ENCODE measurements around the gene PGAP1. TPM values are rescaled to one million over a fixed set of nuclear protein-coding genes. Genes with fewer than 3 reads are reported as not detected.

PGAP1 gene
- total and polyA plus RNA-seq, 2 donors (not counting 1 experiment from before 2014, with no cell fraction given): 0.25 to 21.8 TPM

- no peak for TF ChIP-seq EZH2 (IDR thresholded peaks at IDR 0.05; ENCODE audit: borderline replicate concordance, insufficient read depth, low read depth, low read length, poor library complexity, severe bottlenecking)
- TF ChIP-seq, protein P1, sequence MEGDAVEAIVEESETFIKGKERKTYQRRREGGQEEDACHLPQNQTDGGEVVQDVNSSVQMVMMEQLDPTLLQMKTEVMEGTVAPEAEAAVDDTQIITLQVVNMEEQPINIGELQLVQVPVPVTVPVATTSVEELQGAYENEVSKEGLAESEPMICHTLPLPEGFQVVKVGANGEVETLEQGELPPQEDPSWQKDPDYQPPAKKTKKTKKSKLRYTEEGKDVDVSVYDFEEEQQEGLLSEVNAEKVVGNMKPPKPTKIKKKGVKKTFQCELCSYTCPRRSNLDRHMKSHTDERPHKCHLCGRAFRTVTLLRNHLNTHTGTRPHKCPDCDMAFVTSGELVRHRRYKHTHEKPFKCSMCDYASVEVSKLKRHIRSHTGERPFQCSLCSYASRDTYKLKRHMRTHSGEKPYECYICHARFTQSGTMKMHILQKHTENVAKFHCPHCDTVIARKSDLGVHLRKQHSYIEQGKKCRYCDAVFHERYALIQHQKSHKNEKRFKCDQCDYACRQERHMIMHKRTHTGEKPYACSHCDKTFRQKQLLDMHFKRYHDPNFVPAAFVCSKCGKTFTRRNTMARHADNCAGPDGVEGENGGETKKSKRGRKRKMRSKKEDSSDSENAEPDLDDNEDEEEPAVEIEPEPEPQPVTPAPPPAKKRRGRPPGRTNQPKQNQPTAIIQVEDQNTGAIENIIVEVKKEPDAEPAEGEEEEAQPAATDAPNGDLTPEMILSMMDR (IDR thresholded peaks at IDR 0.05): no peak
- H3K27ac Mint-ChIP-seq: no peak overlapping the region
Observed at GRCh38 chr2:196853301-196854087, 73.0 kb downstream of the PGAP1 start.

GRCh38 chr2:196851088-196851487, 75.4 kb downstream of the PGAP1 start:
- Histone ChIP-seq H3K4me1 (ENCODE audit: control insufficient read depth in 2 of 2, insufficient read depth in 2 of 2, low read length in 2 of 2) (no peaks in the 10 kb centered on the region), H3K9me3 (ENCODE audit: control extremely low read depth in 1 of 3, control insufficient read depth in 2 of 3, insufficient read depth in 1 of 3, low read length in 2 of 3) (no peaks in the 10 kb centered on the region), H3K36me3 (replicated peaks in 1 of 2; ENCODE audit: control extremely low read depth in 1 of 2, control insufficient read depth in 1 of 2, extremely low read depth in 1 of 2, insufficient read depth in 2 of 2, low read length in 1 of 2) (no peaks in the 10 kb centered on the region), H4K20me1 (ENCODE audit: control insufficient read depth, insufficient read depth, low read length, poor library complexity, severe bottlenecking) (no peaks in the 10 kb centered on the region), H3K27ac (ENCODE audit: low read length in 2 of 2) (no peak overlapping the region), H2AFZ (ENCODE audit: insufficient read depth, low read depth, low read length, poor library complexity, severe bottlenecking) (no peak overlapping the region), H3K4me2 (replicated peaks; ENCODE audit: low read depth, low read length, poor library complexity, severe bottlenecking) (no peak overlapping the region), H3K9ac (ENCODE audit: low read length) (no peak overlapping the region), H3K27me3 (replicated peaks in 1 of 4; ENCODE audit: control extremely low read depth in 1 of 4, control insufficient read depth in 3 of 4, insufficient read depth in 4 of 4, low read length in 3 of 4) (no peaks in the 10 kb centered on the region), H3K79me2 (ENCODE audit: control insufficient read depth, insufficient read depth, low read length) (no peaks in the 10 kb centered on the region), H3K4me3 (ENCODE audit: control extremely low read depth in 1 of 5, extremely low read depth in 1 of 5, insufficient read depth in 1 of 5, low read depth in 2 of 5, low read length in 4 of 5) (no peak overlapping the region)
- Mint-ChIP-seq H3K27ac (no peak overlapping the region), H3K27me3 (no peaks in the 10 kb centered on the region), H3K9me3 (ENCODE audit: insufficient read depth) (no peaks in the 10 kb centered on the region), H3K4me1 (no peaks in the 10 kb centered on the region), H3K4me3 (no peak overlapping the region)
- no peak for TF ChIP-seq EZH2 (IDR thresholded peaks at IDR 0.05; ENCODE audit: borderline replicate concordance, insufficient read depth, low read depth, low read length, poor library complexity, severe bottlenecking)
- TF ChIP-seq, protein P1 (IDR thresholded peaks at IDR 0.05): no peak
- POLR2A ChIA-PET: no interaction called here
- WGBS (ENCODE audit: insufficient coverage): 83% methylated on average over 1 of the region's 1 CpG
- intact Hi-C loops (cut with micrococcal nuclease): no loop called here
- CTCF ChIA-PET: no interaction called here
- no peak for DNase-seq
- ATAC-seq (ENCODE audit: low read depth): no peak

More at GRCh38 chr2:196853301-196854087, 73.0 kb downstream of the PGAP1 start:
- H3K27me3 ChIP-seq (replicated peaks in 1 of 4; ENCODE audit: control extremely low read depth in 1 of 4, control insufficient read depth in 3 of 4, insufficient read depth in 4 of 4, low read length in 3 of 4): no peaks in the 10 kb centered on the region
- Mint-ChIP-seq H3K4me1 (no peaks in the 10 kb centered on the region), H3K27me3 (no peaks in the 10 kb centered on the region), H3K4me3 (no peak overlapping the region), H3K9me3 (ENCODE audit: insufficient read depth) (no peaks in the 10 kb centered on the region)
- H3K4me2 ChIP-seq (replicated peaks; ENCODE audit: low read depth, low read length, poor library complexity, severe bottlenecking): no peak overlapping the region
- ChIA-PET POLR2A (no interaction called here), CTCF (interaction anchor here (0.7 kb wide), 1 partner anchor 33 kb away, joined by 6 read pairs; no protein-coding TSS in a partner anchor)
- no peaks in the 10 kb centered on the region for H3K4me1 ChIP-seq (ENCODE audit: control insufficient read depth in 2 of 2, insufficient read depth in 2 of 2, low read length in 2 of 2)
- H3K36me3 ChIP-seq (replicated peaks in 1 of 2; ENCODE audit: control extremely low read depth in 1 of 2, control insufficient read depth in 1 of 2, extremely low read depth in 1 of 2, insufficient read depth in 2 of 2, low read length in 1 of 2): no peaks in the 10 kb centered on the region
- no peak overlapping the region for H3K27ac ChIP-seq (ENCODE audit: low read length in 2 of 2)
- intact Hi-C loops (cut with micrococcal nuclease): no loop called here
- H2AFZ ChIP-seq (ENCODE audit: insufficient read depth, low read depth, low read length, poor library complexity, severe bottlenecking): no peak overlapping the region
- ATAC-seq (ENCODE audit: low read depth) (no peak), DNase-seq (no peak)
- no peaks in the 10 kb centered on the region for H3K9me3 ChIP-seq (ENCODE audit: control extremely low read depth in 1 of 3, control insufficient read depth in 2 of 3, insufficient read depth in 1 of 3, low read length in 2 of 3)
- no peak overlapping the region for H3K4me3 ChIP-seq (ENCODE audit: control extremely low read depth in 1 of 5, extremely low read depth in 1 of 5, insufficient read depth in 1 of 5, low read depth in 2 of 5, low read length in 4 of 5)
- WGBS (ENCODE audit: insufficient coverage): no CpG with 5 or more reads among the region's 4 CpGs
- no peaks in the 10 kb centered on the region for H4K20me1 ChIP-seq (ENCODE audit: control insufficient read depth, insufficient read depth, low read length, poor library complexity, severe bottlenecking)
- no peak overlapping the region for H3K9ac ChIP-seq (ENCODE audit: low read length)
- no peaks in the 10 kb centered on the region for H3K79me2 ChIP-seq (ENCODE audit: control insufficient read depth, insufficient read depth, low read length)
